ENCODE measurements around the gene PRELID3B. TPM values are rescaled to one million over a fixed set of nuclear protein-coding genes. Genes with fewer than 3 reads are reported as not detected.

The PRELID3B gene
- total RNA-seq, 1 experiment from 2014 or later: 83.4 TPM

DNA sequence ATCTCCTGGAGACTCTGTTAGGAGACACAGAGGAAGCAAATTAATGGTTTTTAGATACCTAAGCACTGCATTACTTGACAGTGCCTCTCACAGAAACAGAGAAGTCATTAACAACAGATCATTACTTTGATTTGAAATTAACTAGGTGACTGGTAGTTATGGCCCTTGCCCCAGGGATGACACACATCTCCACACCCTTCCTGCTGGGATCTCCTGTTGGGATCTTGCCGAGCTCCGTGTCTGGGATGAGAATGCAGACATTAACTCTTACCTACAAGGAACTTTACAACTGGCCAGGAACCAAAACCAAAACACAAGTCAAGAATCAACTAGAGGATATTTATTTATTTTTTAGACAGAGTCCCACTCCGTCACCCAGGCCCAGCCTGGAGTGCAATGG is 2.2 kb upstream of the PRELID3B start:
- Histone ChIP-seq H3K27ac (ENCODE audit: low read depth, low read length, poor library complexity, severe bottlenecking) (no peak overlapping the region), H3K36me3 (ENCODE audit: insufficient read depth, low read length, poor library complexity, severe bottlenecking) (no peaks in the 10 kb centered on the region), H3K9me3 (ENCODE audit: low read depth, low read length, poor library complexity, severe bottlenecking) (no peaks in the 10 kb centered on the region), H3K27me3 (replicated peaks; ENCODE audit: insufficient read depth, low read depth, low read length, poor library complexity) (no peaks in the 10 kb centered on the region), H3K4me1 (ENCODE audit: insufficient read depth, low read length, poor library complexity, severe bottlenecking) (peaks cover 4% of the 10 kb centered on the region), H3K4me3 (ENCODE audit: low read depth, low read length, poor library complexity, severe bottlenecking) (no peak overlapping the region)
- DNase-seq (ENCODE audit: low spot score): no peak
- intact Hi-C loops (cut with micrococcal nuclease; ENCODE audit: unreplicated experiment): no loop called here
- TF ChIP-seq EZH2 (IDR thresholded peaks at IDR 0.05; ENCODE audit: borderline replicate concordance, low read depth, low read length, poor library complexity, severe bottlenecking): no peak
- TF ChIP-seq, protein P1, sequence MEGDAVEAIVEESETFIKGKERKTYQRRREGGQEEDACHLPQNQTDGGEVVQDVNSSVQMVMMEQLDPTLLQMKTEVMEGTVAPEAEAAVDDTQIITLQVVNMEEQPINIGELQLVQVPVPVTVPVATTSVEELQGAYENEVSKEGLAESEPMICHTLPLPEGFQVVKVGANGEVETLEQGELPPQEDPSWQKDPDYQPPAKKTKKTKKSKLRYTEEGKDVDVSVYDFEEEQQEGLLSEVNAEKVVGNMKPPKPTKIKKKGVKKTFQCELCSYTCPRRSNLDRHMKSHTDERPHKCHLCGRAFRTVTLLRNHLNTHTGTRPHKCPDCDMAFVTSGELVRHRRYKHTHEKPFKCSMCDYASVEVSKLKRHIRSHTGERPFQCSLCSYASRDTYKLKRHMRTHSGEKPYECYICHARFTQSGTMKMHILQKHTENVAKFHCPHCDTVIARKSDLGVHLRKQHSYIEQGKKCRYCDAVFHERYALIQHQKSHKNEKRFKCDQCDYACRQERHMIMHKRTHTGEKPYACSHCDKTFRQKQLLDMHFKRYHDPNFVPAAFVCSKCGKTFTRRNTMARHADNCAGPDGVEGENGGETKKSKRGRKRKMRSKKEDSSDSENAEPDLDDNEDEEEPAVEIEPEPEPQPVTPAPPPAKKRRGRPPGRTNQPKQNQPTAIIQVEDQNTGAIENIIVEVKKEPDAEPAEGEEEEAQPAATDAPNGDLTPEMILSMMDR (conservative IDR thresholded peaks at IDR 0.05; ENCODE audit: low read depth, low read length): no peak
- BruUV-seq (replicated peaks): no TSS peak
- ChIA-PET CTCF (no interaction called here), POLR2A (ENCODE audit: low non-redundant PET) (no interaction called here)

DNA sequence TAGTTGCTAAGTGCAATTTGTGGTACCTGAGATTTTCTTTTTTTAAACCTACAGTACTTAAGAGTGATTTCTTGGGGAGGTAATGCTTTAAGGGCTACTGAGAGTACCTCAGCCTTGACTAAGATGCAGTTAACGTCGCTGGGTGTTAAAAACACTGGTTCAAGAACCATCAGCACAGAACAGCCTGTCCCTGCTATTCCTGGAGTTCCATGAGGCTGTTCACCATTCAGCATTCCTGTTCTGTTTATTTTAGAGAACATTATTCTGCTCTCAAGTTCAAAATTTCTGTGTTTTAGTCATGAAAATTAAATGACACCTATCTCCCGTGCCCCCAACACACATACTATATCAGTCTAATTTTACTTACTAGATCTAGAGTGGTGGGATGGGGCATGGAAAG is 1.7 kb upstream of the PRELID3B start:
- no peak overlapping the region for H3K4me3 ChIP-seq (ENCODE audit: low read depth, low read length, poor library complexity, severe bottlenecking)
- H3K27me3 ChIP-seq (replicated peaks; ENCODE audit: insufficient read depth, low read depth, low read length, poor library complexity): no peaks in the 10 kb centered on the region
- H3K9me3 ChIP-seq (ENCODE audit: low read depth, low read length, poor library complexity, severe bottlenecking): no peaks in the 10 kb centered on the region
- no peaks in the 10 kb centered on the region for H3K36me3 ChIP-seq (ENCODE audit: insufficient read depth, low read length, poor library complexity, severe bottlenecking)
- H3K4me1 ChIP-seq (ENCODE audit: insufficient read depth, low read length, poor library complexity, severe bottlenecking): peaks cover 4% of the 10 kb centered on the region
- no peak for DNase-seq (ENCODE audit: low spot score)
- POLR2A ChIA-PET (ENCODE audit: low non-redundant PET): no interaction called here
- no peak for TF ChIP-seq EZH2 (IDR thresholded peaks at IDR 0.05; ENCODE audit: borderline replicate concordance, low read depth, low read length, poor library complexity, severe bottlenecking)
- TF ChIP-seq, protein P1 (conservative IDR thresholded peaks at IDR 0.05; ENCODE audit: low read depth, low read length): no peak
- no TSS peak for BruUV-seq (replicated peaks)
- H3K27ac ChIP-seq (ENCODE audit: low read depth, low read length, poor library complexity, severe bottlenecking): no peak overlapping the region
- CTCF ChIA-PET: no interaction called here
- intact Hi-C loops (cut with micrococcal nuclease; ENCODE audit: unreplicated experiment): no loop called here

DNA sequence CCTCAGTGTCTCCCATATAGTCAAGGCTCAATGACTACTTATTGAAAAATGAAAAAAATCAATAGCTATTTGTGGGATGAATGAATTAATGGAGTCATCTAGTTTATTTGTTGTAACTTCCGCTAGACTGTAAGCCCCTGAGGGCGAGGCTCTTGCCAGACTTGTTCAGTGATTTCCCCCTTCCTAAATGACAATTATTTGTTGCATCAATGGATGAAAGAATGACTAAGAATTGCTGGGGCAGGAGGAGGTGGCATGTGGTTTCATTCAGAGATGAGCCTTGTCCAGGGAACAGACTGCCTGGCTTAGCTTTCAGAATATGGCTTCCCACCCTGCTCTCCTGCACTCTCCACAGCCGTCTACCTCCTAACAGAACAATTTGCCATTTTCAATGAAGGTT is 1.1 kb upstream of the PRELID3B start:
- POLR2A ChIA-PET (ENCODE audit: low non-redundant PET): no interaction called here

More for the DNA sequence above, 1.1 kb upstream of the PRELID3B start:
- Histone ChIP-seq H3K4me1 (ENCODE audit: insufficient read depth, low read length, poor library complexity, severe bottlenecking) (peaks cover 4% of the 10 kb centered on the region), H3K36me3 (ENCODE audit: insufficient read depth, low read length, poor library complexity, severe bottlenecking) (no peaks in the 10 kb centered on the region), H3K4me3 (ENCODE audit: low read depth, low read length, poor library complexity, severe bottlenecking) (no peak overlapping the region), H3K27ac (ENCODE audit: low read depth, low read length, poor library complexity, severe bottlenecking) (no peak overlapping the region), H3K9me3 (ENCODE audit: low read depth, low read length, poor library complexity, severe bottlenecking) (no peaks in the 10 kb centered on the region), H3K27me3 (replicated peaks; ENCODE audit: insufficient read depth, low read depth, low read length, poor library complexity) (no peaks in the 10 kb centered on the region)
- TF ChIP-seq EZH2 (IDR thresholded peaks at IDR 0.05; ENCODE audit: borderline replicate concordance, low read depth, low read length, poor library complexity, severe bottlenecking): no peak
- TF ChIP-seq, protein P1 (conservative IDR thresholded peaks at IDR 0.05; ENCODE audit: low read depth, low read length): no peak
- CTCF ChIA-PET: no interaction called here
- BruUV-seq (replicated peaks): no TSS peak
- intact Hi-C loops (cut with micrococcal nuclease; ENCODE audit: unreplicated experiment): no loop called here
- DNase-seq (ENCODE audit: low spot score): no peak
